Ovary (tissue), 9 donors: Measurements from ENCODE around the gene SLC26A11. TPM values are rescaled to one million over a fixed set of nuclear protein-coding genes. Genes with fewer than 3 reads are reported as not detected.

Source experiments
- DNase-seq, 5 donors: peaks; one replicate each; pipeline ENCODE4 v3.0.0-alpha.2; 2019 to 2020
- H3K27ac ChIP-seq, 2 donors: fragments of 200-600 bp; one replicate each; pipeline versions ENCODE4 v1.5.1 to v1.8.0; 2019 to 2022
- H3K27me3 ChIP-seq: fragments of 200-600 bp; one replicate; pipeline ENCODE4 v1.8.0; 2022
- H3K36me3 ChIP-seq: fragments of 200-600 bp; sonication (generic); one replicate; pipeline ENCODE4 v1.5.1; 2019
- H3K4me1 ChIP-seq: one replicate; pipeline ENCODE4 v1.8.1; 2013; ENCODE audit warnings: mild to moderate bottlenecking, moderate library complexity; ENCODE audit not compliant: insufficient read depth
- H3K4me3 ChIP-seq: fragments of 200-600 bp; sonication (generic); one replicate; pipeline ENCODE4 v1.5.1; 2017
- H3K9me3 ChIP-seq, 2 donors: fragments of 200-600 bp in 1 of 2; sonication (generic) in 1 of 2; one replicate each; pipeline versions ENCODE4 v1.5.1 to v1.8.1; 2013 to 2019; ENCODE audit warnings: mild to moderate bottlenecking in 1 of 2, moderate library complexity in 1 of 2
- CTCF ChIP-seq, 3 donors: fragments of 450-650 bp in 2 of 3; fragments of 200-600 bp in 1 of 3; IDR thresholded peaks; one replicate each; pipeline versions ENCODE4 v1.5.1 to v1.8.0; 2016 to 2022; ENCODE audit warnings: antibody characterized with exemption in 3 of 3, mild to moderate bottlenecking in 1 of 3
- EP300 ChIP-seq: sonication (generic); formaldehyde crosslinking; IDR thresholded peaks from one replicate; pipeline ENCODE4 v1.6.1; 2017; ENCODE audit warnings: antibody characterized with exemption
- POLR2A ChIP-seq: fragments of 450-650 bp; IDR thresholded peaks from one replicate; pipeline ENCODE4 v1.6.1; 2017; ENCODE audit warnings: antibody characterized with exemption, mild to moderate bottlenecking, moderate library complexity
- WGBS, 3 donors: extraction: QIAGEN DNeasy Blood & Tissue Kit in 1 of 3; methylation state at CpG; one replicate each; pipeline versions ENCODE4 v1.1.5 to v1.1.7; 2013 to 2017; 5-methylcytosine and 5-hydroxymethylcytosine counted together
- intact Hi-C, 4 donors: fragments of 100-400 bp; cut with DNase I; formaldehyde crosslinking; loops; one replicate each; pipeline versions ENCODE4 v1.11.0 to v1.15.1; 2022 to 2023
- polyA plus RNA-seq, 2 donors: library from polyadenylated mRNA; stranded (reverse); fragments of 200-250 nt in 1 of 2; fragments of 350-450 nt in 1 of 2; fragmentation: Illumina TruSeq in 1 of 2; extraction: RNeasy Lipid Tissue Mini Kit (QIAGEN cat#74804) in 1 of 2; gene quantifications; one replicate each; pipeline ENCODE4 v1.2.3, GENCODE V29; 2013 to 2014
- total RNA-seq, 7 donors: library from RNA; depleted of rRNA in 2 of 7; stranded (reverse); fragments of >200 nt in 2 of 7; fragmentation: NEBNext Ultra II Directional in 3 of 7; extraction: Animal tissue kit (Norgen Biotek cat#: 25700) in 3 of 7; gene quantifications; one replicate each; pipeline versions ENCODE4 v1.1.0 to v1.2.4, GENCODE V29; 2016 to 2023
- donor health status: DM: no; HTN: no; CAD: no; lungs with moderate emphysema.
- donor health status: DM: no; HTN: no; CAD: no.
- donor health status: Bipolar disorder and iron deficiency.
- donor health status: DM: yes; HTN: yes; CAD: no.
- donor health status: DM: no; HTN: no; CAD: no.
- donor health status: DM: yes; HTN: yes; CAD: no.

Gene SLC26A11
- total and polyA plus RNA-seq, 9 donors = 8.4 to 30.3 (median 22.8) TPM

- WGBS, 3 donors = 83 to 87% (median 85%) methylated on average over 17 of the region's 17 CpGs
- no peak for TF ChIP-seq CTCF (IDR thresholded peaks at IDR 0.05)
- TF ChIP-seq POLR2A = no peak
- TF ChIP-seq EP300 = no peak
- DNase-seq = no peak
- intact Hi-C loops = no loop called here
- no peaks in the 10 kb centered on the region for H3K4me1 ChIP-seq
- H3K9me3 ChIP-seq = no peaks in the 10 kb centered on the region
- H3K36me3 ChIP-seq = no peaks in the 10 kb centered on the region
- H3K27ac ChIP-seq = no peak overlapping the region
- H3K27me3 ChIP-seq = no peaks in the 10 kb centered on the region
- no peak overlapping the region for H3K4me3 ChIP-seq
These were observed 18.0 kb upstream of the SLC26A11 start for GRCh38 chr17:80202197-80202596.

GRCh38 chr17:80203471-80203963, 16.7 kb upstream of the SLC26A11 start:
- Histone ChIP-seq H3K36me3 (no peaks in the 10 kb centered on the region), H3K27me3 (no peaks in the 10 kb centered on the region), H3K27ac (no peak overlapping the region), H3K9me3 (no peaks in the 10 kb centered on the region), H3K4me3 (no peak overlapping the region), H3K4me1 (no peaks in the 10 kb centered on the region)
- intact Hi-C loops = no loop called here
- TF ChIP-seq POLR2A (no peak), CTCF (IDR thresholded peaks at IDR 0.05) (no peak)
- no peak for DNase-seq
- WGBS, 3 donors = 75 to 79% (median 78%) methylated on average over 9 to 11 of the region's 11 CpGs

GRCh38 chr17:80204626-80205468, 15.4 kb upstream of the SLC26A11 start:
- no peak for TF ChIP-seq POLR2A
- no peak for TF ChIP-seq CTCF (IDR thresholded peaks at IDR 0.05)
- TF ChIP-seq EP300 = no peak
- intact Hi-C loops = no loop called here
- no peaks in the 10 kb centered on the region for H3K27me3 ChIP-seq
- no peak overlapping the region for H3K4me3 ChIP-seq
- no peak overlapping the region for H3K27ac ChIP-seq
- H3K9me3 ChIP-seq = no peaks in the 10 kb centered on the region
- DNase-seq = no peak
- whole genome bisulfite sequencing, 3 donors = 70 to 80% (median 71%) methylated on average over 19 of the region's 19 CpGs
- H3K4me1 ChIP-seq = no peaks in the 10 kb centered on the region
- no peaks in the 10 kb centered on the region for H3K36me3 ChIP-seq

- Histone ChIP-seq H3K4me1 (no peaks in the 10 kb centered on the region), H3K4me3 (no peak overlapping the region), H3K27me3 (no peaks in the 10 kb centered on the region), H3K36me3 (no peaks in the 10 kb centered on the region), H3K9me3 (no peaks in the 10 kb centered on the region), H3K27ac (no peak overlapping the region)
- intact Hi-C loops = no loop called here
- DNase-seq = no peak
- WGBS, 3 donors = 83 to 88% (median 85%) methylated on average over 13 of the region's 13 CpGs
- TF ChIP-seq EP300 (no peak), POLR2A (no peak), CTCF (IDR thresholded peaks at IDR 0.05) (no peak)
These were observed 14.4 kb upstream of the SLC26A11 start for GRCh38 chr17:80205811-80206210.
